ENCODE results near the gene KRT1.
"Not testable (repeated sequence)": the region's sequence is repeated elsewhere in the genome, so short reads cannot be mapped to it uniquely, and the experiment has no call there.

KRT1 gene

GRCh38 chr12:52715416-52715815, 35.2 kb upstream of the KRT1 start:
- Histone ChIP-seq H3K4me2 (ENCODE audit: low read length) (no peak overlapping the region), H3K27ac (ENCODE audit: low read depth, low read length) (no peak overlapping the region), H3K79me2 (ENCODE audit: control insufficient read depth, low read length) (no peaks in the 10 kb centered on the region), H3K4me3 (ENCODE audit: low read length) (no peak overlapping the region), H3K9me3 (ENCODE audit: control insufficient read depth, insufficient read depth, low read length) (no peaks in the 10 kb centered on the region), H4K20me1 (ENCODE audit: control insufficient read depth, insufficient read depth, low read depth, low read length) (no peaks in the 10 kb centered on the region), H3K27me3 (ENCODE audit: control insufficient read depth, low read length) (0 out of 2 replicates have a peak, but pooled peaks cover 4% of the 10 kb centered on the region), H3K4me1 (ENCODE audit: control insufficient read depth, low read length) (no peaks in the 10 kb centered on the region), H3F3A (ENCODE audit: control insufficient read depth, insufficient read depth) (no peaks in the 10 kb centered on the region), H3K36me3 (ENCODE audit: control insufficient read depth, low read length) (no peaks in the 10 kb centered on the region), H3K9me2 (replicated peaks; ENCODE audit: control insufficient read depth, low read length) (no peaks in the 10 kb centered on the region)
- TF ChIP-seq EZH2phosphoT487 (IDR thresholded peaks at IDR 0.05; ENCODE audit: borderline replicate concordance, low read length) (no peak), CTCF (IDR thresholded peaks at IDR 0.05; ENCODE audit: low read depth, low read length, poor library complexity, severe bottlenecking) (no peak)

GRCh38 chr12:52714887-52715281, 34.7 kb upstream of the KRT1 start:
- 0 out of 2 replicates have a peak, but pooled peaks cover 4% of the 10 kb centered on the region for H3K27me3 ChIP-seq (ENCODE audit: control insufficient read depth, low read length)

GRCh38 chr12:52713960-52714886, 34.0 kb upstream of the KRT1 start:
- Histone ChIP-seq H3K9me3 (ENCODE audit: control insufficient read depth, insufficient read depth, low read length) (no peaks in the 10 kb centered on the region), H3K4me1 (ENCODE audit: control insufficient read depth, low read length) (no peaks in the 10 kb centered on the region), H4K20me1 (ENCODE audit: control insufficient read depth, insufficient read depth, low read depth, low read length) (no peaks in the 10 kb centered on the region), H3K27me3 (ENCODE audit: control insufficient read depth, low read length) (0 out of 2 replicates have a peak, but pooled peaks cover 4% of the 10 kb centered on the region), H3K27ac (ENCODE audit: low read depth, low read length) (no peak overlapping the region), H3F3A (ENCODE audit: control insufficient read depth, insufficient read depth) (no peaks in the 10 kb centered on the region), H3K9me2 (replicated peaks; ENCODE audit: control insufficient read depth, low read length) (no peaks in the 10 kb centered on the region), H3K4me3 (ENCODE audit: low read length) (no peak overlapping the region), H3K4me2 (ENCODE audit: low read length) (no peak overlapping the region), H3K36me3 (ENCODE audit: control insufficient read depth, low read length) (no peaks in the 10 kb centered on the region), H3K79me2 (ENCODE audit: control insufficient read depth, low read length) (no peaks in the 10 kb centered on the region)
- no peak for TF ChIP-seq EZH2phosphoT487 (IDR thresholded peaks at IDR 0.05; ENCODE audit: borderline replicate concordance, low read length)
- no peak for TF ChIP-seq CTCF (IDR thresholded peaks at IDR 0.05; ENCODE audit: low read depth, low read length, poor library complexity, severe bottlenecking)

More at GRCh38 chr12:52714887-52715281, 34.7 kb upstream of the KRT1 start:
- Histone ChIP-seq H3K9me3 (ENCODE audit: control insufficient read depth, insufficient read depth, low read length) (no peaks in the 10 kb centered on the region), H3K36me3 (ENCODE audit: control insufficient read depth, low read length) (no peaks in the 10 kb centered on the region), H3K4me1 (ENCODE audit: control insufficient read depth, low read length) (no peaks in the 10 kb centered on the region), H3K9me2 (replicated peaks; ENCODE audit: control insufficient read depth, low read length) (no peaks in the 10 kb centered on the region), H4K20me1 (ENCODE audit: control insufficient read depth, insufficient read depth, low read depth, low read length) (no peaks in the 10 kb centered on the region), H3K27ac (ENCODE audit: low read depth, low read length) (no peak overlapping the region), H3K79me2 (ENCODE audit: control insufficient read depth, low read length) (no peaks in the 10 kb centered on the region), H3K4me2 (ENCODE audit: low read length) (no peak overlapping the region), H3K4me3 (ENCODE audit: low read length) (no peak overlapping the region), H3F3A (ENCODE audit: control insufficient read depth, insufficient read depth) (no peaks in the 10 kb centered on the region)
- TF ChIP-seq CTCF (IDR thresholded peaks at IDR 0.05; ENCODE audit: low read depth, low read length, poor library complexity, severe bottlenecking) (no peak), EZH2phosphoT487 (IDR thresholded peaks at IDR 0.05; ENCODE audit: borderline replicate concordance, low read length) (no peak)

GRCh38 chr12:52712122-52712521, 31.9 kb upstream of the KRT1 start:
- H3K4me2 ChIP-seq (ENCODE audit: low read length); H3K27ac ChIP-seq (ENCODE audit: low read depth, low read length); H4K20me1 ChIP-seq (ENCODE audit: control insufficient read depth, insufficient read depth, low read depth, low read length); H3K79me2 ChIP-seq (ENCODE audit: control insufficient read depth, low read length); H3K36me3 ChIP-seq (ENCODE audit: control insufficient read depth, low read length); H3K9me2 ChIP-seq (replicated peaks; ENCODE audit: control insufficient read depth, low read length); H3K27me3 ChIP-seq (ENCODE audit: control insufficient read depth, low read length); H3K4me1 ChIP-seq (ENCODE audit: control insufficient read depth, low read length); H3K4me3 ChIP-seq (ENCODE audit: low read length); H3K9me3 ChIP-seq (ENCODE audit: control insufficient read depth, insufficient read depth, low read length); H3F3A ChIP-seq (ENCODE audit: control insufficient read depth, insufficient read depth): not testable (repeated sequence)

All from DOHH2 (cell line).